Measurements from ENCODE around the gene WWOX.
A peak's percentile ranks its signal among the peaks of the same experiment; 100 is the strongest.
"Not testable (repeated sequence)": the region's sequence is repeated elsewhere in the genome, so short reads cannot be mapped to it uniquely, and the experiment has no call there.

The WWOX gene

DNA sequence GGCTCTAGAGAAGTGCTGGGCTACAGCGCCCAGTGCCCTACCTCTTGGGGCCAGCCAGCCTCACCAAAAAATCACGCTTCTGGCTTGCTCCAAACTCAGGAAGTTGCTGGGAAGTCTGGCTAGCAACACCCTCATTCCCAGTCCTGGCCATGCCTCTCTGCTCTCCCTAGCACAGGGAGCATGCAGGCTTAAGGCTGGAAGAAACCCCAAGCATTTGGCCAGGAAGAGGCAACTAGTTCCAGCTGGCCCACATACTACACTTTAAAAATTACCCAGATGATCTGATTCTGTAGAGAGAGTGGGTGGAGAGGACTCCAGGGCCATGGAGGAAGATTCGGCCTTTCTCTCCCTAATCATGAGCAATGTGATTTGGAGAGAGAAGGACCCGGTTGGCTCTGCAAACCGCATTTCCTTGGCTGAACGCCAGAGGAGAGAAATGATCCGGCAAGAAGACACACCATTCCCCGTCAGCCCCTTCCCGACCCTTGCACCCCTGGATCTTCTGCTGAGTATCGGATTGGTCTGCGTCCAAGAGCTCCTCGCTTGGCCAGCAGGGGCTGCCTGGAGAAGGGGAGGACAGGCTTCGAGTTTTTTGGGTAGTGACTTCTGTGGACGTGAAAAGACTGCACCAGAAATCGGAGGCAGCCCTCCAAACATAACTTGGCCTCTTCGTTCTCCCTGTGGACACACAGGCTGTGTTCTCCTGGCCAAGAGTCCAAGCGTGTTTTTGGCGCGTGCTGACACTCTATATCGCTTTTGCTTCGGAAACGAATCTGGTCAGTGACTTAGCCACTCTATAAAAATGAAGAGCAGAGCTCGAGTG is 406.3 kb downstream of the WWOX start:
- intact Hi-C loops (cut with DNase I): loop anchor here (1.0 to 10.0 kb wide), 5 partner anchors 381 to 1959 kb away; no protein-coding TSS in a partner anchor
- peak in 7 of 10 donors; percentile 9 to 87 (median 29) for DNase-seq

DNA sequence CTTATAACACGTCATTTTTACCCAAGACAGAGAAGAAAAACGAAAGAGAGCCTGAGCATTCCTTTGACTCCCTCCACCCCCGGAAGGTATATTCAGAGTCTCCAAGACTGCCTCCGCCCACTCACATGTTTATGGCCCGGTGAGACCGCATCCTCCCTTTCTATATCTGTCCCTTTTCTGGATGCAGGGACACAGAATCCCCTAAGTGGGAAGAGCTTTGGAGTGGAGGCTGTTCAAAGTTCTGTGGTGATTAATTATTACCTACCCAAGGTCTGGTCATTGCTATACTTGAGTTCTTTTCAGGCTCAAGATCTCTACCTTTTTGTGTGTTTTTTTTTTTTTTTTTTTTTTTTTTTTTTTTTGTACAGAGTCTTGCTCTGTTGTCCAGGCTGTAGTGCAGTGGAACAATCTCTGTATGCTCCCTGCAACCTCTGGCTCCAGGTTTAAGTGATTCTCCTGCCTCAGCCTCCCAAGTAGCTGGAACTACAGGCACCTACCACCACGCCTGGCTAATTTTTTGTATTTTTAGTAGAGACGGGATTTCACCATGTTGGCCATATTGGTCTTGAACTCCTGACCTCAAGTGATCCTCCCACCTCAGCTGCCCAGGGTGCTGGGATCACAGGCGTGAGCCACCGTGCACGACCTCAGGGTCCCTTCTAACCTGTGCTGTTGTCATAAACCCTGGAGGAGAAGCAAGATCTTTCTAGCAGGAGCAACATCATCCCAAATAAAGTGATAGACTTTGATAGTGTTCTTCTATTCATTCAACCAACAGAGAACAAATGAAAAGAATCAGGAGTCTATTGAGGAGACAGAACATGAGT is 407.1 kb downstream of the WWOX start:
- intact Hi-C loops (cut with DNase I): loop anchor here (1.0 to 10.0 kb wide), 5 partner anchors 382 to 1958 kb away; no protein-coding TSS in a partner anchor
- no peak for DNase-seq

DNA sequence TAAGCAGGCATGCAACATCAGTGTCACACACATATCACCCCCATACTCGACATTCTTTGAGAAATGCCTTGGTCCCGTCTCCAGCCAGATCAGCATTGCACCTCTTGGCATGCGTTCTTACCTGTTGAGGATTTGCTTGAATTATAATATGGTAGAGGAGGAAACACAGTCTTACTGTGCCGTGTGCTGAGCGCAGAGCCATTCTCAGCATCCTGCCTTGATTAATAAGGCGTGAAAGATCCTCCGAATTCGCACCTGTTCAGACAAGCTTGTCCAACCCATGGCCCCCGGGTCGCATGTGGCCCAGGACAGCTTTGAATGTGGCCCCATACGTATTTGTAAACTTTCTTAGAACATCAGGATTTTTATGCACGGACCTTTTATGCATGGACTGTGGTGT is 408.1 kb downstream of the WWOX start:
- intact Hi-C loops (cut with DNase I): loop anchor here (10.0 kb wide), 4 partner anchors 383 to 1957 kb away; no protein-coding TSS in a partner anchor
- no peak for DNase-seq

DNA sequence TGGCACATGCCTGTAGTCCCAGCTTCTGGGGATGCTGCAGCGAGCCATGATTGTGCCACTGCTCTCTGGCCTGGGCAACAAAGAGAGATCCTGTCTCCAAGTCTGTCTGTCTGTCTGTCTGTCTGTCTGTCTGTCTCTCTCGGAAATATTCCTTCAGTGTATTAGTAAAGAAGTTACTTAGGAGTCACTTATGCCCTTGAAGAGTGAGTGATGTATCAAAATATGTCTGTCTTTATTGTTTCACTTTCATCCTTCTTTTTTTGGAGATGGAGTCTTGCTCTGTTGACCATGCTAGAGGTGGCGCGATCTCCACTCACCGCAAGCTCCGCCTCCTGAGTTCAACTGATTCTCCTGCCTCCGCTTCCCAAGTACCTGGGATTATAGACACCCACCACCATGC is 410.5 kb downstream of the WWOX start:
- no peak for DNase-seq
- intact Hi-C loops (cut with DNase I): loop anchor here (10.0 kb wide), 4 partner anchors 385 to 1955 kb away; no protein-coding TSS in a partner anchor

DNA sequence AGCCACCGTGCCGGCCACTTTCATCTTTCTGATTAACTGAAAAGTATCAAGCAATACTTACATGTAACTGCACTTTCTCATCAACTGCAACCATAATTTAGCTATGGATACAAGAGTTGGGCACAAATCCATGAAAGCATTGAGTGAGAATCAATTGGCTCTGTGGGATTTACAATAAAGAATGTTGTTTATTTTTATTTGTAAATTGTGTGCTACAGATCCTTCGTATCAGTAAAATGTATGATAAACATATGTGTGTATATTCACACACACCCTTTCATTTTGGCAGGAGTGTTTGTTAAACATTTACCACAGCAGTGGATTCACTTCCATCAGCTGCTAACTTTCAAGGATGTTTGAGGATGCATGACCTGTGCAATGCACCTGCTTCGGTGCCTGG is 411.0 kb downstream of the WWOX start:
- intact Hi-C loops (cut with DNase I): no loop called here
- DNase-seq: no peak

DNA sequence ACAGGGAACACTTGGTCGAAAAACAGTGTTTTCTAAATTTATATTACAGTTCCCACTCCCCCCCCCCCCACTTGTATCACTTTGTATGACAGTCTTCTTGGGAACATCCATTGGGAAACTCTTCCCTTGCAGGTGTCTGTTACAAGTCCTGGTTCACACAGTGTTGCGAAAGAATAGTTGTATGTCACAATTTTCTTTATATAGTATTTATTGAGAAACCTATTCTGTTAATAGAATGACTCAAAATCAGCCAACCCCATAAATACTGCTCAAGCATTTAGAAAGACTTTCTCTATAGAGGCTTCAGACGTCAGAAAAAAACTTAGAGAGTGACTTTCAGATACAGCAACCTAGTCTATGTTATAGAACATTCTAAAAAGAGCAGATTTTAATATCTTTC is 414.4 kb downstream of the WWOX start:
- DNase-seq: no peak

DNA sequence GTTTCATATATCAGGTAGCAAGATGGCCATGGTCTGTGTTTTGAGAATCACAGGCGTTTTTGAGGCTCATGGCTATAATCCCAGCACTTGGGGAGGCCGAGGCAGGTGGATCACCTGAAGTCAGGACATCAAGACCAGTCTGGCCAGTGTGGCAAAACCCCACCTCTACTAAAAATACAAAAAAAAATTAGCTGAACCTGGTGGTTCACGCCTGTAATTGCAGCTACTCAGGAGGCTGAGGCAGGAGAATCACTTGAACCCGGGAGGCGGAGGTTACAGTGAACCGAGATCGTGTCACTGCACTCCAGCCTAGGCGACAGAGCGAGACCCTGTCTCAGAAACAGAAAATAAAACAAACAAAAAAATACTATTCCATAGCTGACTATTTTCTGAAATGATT is 415.4 kb downstream of the WWOX start:
- intact Hi-C loops (cut with DNase I): not testable (repeated sequence)

More for the DNA sequence above, 414.4 kb downstream of the WWOX start:
- intact Hi-C loops (cut with DNase I): no loop called here

DNA sequence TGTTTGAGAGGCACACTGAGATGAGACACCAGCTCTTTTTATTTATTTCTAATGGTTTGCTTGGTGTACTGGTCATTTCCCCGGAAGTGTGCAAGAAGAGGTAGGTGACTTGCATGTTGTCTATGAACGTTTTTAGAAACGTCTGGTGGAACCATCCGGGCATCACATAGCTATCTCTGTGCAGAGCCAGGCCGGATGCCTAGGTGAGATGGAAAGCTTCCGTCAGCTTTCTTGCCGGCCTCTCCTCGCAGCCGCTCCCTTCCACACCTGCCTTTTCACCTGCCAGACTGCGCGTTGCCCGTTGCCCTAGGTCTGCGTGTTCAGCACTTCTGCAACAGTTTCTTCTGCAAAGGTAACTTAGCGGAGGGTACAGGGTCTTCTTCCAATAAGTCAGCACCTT is 416.0 kb downstream of the WWOX start:
- DNase-seq: no peak
- intact Hi-C loops (cut with DNase I): no loop called here

More for the DNA sequence above, 415.4 kb downstream of the WWOX start:
- DNase-seq: not testable (repeated sequence)

DNA sequence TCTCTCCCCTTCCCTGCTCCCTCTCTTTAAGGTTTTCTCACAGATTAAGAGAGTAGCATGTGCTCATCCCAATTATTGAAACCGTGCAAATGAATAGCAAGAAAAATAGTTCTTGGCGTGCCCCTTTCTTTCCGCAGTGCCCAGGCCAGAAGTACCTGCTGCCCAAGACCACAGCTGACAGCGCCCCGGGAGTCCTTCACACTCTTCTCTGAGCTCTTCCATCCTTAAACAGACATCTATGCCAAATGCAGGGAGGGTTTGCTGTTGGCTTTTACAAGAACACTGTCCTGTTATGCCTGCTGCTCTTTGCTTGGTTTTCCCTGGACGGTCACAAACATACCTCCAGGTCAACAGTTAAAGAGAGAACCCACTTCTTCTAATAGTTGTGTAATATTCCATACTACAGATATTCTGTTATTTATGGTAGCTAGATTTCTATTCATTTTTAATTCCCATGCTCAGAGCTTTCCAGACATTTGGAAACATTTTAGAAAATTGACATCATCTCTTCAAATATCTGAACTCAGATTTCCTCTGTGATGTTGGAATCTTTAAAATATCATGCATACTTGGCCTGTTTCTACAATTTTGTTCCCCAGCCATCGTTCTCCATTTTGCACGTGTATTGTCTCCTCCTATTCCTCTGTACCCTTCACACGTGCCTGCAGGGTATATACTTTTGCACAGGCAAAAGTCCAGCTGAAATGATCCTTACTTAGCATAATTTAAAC is 416.7 kb downstream of the WWOX start:
- no peak for DNase-seq
- intact Hi-C loops (cut with DNase I): no loop called here

DNA sequence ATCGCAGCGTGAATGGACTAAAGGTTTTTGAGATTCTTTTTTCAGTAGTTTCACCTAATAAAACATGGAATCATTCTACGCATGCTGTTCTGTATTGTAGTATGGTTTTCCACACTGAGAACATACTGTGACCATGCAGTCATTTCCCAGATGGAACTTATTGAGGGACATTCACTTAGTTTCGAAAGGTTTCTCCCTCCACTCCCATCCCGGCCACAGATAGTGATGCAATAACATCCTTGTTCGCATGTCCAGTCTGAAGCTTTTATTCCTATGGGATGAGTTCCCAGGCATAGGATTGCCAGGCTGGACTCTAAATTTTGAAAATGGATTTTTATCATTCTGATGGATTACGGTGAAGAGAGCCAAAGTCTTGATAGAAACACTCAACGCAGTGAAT is 420.4 kb downstream of the WWOX start:
- no peak for DNase-seq
- intact Hi-C loops (cut with DNase I): no loop called here

DNA sequence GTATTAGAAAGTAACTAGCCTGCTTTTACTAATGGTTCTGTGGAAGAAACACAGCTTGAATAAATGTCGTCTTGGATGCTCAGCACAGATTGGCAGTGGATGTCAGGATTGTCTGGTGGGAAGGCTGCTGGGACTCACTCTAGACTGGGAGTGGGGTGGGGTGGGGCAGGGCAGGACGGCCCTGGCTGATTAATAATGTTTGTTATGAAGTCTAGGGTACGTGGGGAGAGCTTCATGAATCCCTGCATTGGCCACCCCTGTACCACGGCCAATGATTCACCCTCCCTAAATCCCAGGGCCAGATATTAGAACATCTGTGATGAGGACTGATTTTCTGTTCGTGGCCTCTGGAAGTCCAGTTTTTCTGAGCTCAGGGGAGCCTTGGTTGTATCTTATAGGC is 421.0 kb downstream of the WWOX start:
- intact Hi-C loops (cut with DNase I): no loop called here
- DNase-seq: no peak

DNA sequence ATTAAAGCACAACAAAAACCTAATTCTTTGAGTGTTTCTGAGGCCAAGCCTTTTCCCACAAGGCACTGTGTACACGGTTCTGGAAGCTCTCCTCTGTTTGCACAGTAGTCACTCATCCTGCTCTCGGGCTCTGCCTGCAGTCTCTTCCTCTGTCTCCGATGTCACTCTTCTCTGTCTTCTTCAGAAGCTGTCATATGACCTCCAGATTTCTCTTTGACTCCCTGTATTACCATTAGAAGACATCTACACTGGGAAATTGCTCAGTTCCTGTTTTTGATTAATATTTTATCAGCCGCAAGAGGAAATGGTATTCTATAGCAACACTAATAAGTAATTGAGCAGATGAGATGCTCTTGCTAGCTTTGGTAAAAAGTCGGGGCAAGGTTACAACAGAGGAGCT is 422.9 kb downstream of the WWOX start:
- no peak for DNase-seq
- intact Hi-C loops (cut with DNase I): no loop called here

DNA sequence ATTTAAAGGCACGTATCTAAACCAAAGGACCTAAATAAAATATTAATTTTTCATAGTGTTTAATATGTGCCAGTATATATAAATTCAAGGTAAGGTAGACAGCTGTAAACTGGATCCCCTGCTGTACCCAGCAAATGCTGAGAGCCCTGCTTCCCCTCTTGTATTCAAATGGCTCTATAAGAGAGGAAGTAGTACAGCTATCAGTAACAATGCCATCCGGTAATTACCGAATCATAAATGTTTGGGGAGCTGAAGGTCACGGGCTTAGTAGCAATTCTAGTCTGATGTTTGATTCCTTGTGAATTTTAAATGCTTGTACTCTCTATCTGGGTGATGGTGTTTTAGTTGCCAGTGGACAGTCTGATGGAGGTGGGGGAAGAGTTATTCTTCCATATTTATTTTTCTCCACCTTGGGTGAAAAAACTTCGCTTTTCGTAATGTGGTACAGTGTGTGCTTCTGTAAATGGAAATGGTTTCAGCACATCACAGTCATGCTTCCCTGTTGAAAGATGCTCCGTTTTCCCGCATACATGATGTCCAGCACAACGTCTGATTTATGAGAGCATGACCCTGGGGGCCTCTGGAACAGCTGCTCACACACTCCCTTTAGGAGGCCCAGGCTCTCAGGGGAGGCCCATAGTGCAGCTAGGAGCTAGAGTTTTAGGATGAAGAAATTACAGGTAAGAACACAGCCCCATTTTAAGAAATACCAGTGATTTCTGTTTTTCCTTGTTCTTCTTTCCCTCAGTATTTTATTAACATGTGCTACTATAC is 423.9 kb downstream of the WWOX start:
- DNase-seq: no peak

DNA sequence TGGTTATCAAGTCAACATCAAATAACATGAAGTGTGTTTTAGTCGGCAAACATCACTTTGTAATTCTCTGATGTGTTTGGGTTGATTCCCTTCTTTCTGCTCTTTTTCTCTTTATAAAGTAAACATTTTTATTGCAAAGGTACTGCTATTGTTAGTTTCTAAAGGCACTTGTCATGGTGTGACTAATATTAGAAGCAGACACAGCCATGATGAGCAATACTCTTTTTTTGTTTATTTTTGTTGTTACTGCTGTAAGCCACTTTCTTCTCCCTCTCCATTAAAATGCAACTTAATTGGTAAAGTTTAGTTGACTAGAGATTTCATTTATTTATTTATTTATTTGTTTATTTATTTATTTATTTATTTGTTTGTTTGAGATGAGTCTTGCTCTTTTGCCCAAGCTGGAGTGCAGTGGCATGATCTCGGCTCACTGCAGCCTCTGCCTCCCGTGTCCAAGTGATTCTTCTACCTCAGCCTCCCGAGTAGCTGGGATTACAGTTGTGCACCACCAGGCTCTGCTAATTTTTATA is 424.7 kb downstream of the WWOX start:
- intact Hi-C loops (cut with DNase I): no loop called here
- no peak for DNase-seq

More for the DNA sequence above, 423.9 kb downstream of the WWOX start:
- intact Hi-C loops (cut with DNase I): no loop called here

DNA sequence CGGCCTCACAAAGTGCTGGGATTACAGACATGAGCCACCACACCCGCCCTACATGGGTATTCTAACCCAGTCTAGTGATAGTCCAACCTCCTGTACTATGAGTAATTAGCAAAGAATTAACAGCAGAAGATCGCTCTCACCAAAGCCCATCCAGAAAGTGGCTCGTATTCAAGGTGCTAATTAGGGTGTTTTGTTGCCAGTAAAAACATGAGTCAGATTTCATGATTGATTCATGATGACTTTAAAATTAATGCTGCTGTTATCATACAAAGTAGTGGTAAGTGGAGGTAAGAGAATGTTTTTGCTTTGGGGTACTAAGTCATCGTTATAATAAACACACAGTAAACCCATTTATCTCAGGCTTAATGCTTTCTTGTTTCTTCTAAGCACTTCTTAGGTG is 428.8 kb downstream of the WWOX start:
- no peak for DNase-seq
- intact Hi-C loops (cut with DNase I): no loop called here

DNA sequence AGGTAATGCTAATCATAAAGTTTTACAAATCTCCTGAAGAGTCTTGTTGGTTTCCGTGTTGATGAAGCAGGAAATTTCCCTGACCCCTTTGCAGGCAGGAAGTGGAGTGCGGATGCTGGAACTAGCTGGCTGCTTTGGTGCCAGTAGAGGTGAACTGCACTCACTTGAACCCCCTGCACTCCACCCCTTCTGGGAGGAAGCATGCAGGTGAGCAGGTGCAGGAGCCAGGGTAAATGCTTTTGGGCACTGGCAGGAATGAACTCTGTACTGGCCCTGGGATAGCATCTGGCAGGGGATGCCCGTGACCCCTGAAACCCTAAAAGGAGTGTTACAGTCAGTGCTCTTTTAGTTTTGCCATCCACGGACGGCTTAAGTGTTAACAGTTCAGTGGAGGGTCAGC is 430.4 kb downstream of the WWOX start:
- intact Hi-C loops (cut with DNase I): no loop called here
- no peak for DNase-seq

DNA sequence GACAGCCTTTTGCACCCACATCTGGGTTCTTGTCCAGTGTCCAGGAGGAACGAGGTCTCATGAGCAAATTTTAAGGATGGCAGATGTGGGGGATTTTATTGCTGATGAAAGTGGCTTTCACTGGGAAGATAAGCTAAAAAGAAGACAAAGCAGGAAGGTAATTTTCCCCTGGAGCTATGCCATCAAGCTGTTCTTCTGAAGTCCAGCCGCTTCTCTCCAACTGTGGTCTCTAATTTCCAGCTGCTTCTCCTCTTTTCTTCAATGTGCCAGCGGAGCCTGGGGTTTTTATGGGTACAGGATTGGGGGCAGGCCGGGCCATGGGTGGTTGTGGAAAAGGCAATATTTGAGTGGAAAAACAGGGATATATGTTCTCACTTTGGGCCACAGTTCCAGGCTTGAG is 430.8 kb downstream of the WWOX start:
- no peak for DNase-seq
- intact Hi-C loops (cut with DNase I): no loop called here

DNA sequence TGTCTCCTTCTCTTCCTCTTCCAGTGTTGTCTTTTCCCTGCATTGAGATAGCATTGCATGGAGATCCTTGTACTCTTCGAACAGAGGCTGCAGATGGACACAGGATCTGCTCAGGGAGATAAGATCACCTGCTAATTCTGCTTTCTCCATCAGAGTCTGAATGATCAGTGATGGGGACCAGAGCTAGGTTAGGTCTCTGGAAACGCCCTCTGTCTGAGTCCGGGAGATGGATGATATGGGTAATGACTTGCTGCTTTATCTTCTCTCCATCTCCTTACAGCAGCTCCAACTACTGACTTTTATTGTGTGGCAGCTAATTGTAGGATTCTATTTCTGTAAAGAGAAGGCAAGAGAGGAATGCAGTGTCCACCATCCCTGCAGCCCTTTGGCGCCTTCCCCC is 435.6 kb downstream of the WWOX start:
- intact Hi-C loops (cut with DNase I): no loop called here
- no peak for DNase-seq

DNA sequence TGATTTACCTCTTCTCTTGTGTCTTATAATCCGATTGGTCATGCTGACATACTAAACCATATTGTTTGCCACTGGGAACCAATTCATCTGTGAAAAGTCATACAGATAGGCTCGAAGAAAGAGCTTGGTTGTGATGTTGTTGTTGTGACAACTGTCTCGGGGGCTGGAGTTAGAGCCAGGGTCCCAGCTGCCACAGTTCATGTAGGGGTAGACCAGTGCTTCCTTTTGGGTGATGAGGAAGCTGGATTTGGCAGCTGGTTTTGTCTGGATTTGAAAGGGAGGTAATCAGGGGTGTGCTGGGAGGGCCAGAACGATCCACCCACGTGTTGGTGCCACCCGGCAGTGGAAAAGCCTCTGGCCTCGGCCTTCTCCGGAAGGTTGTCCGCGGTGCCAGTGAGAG is 438.1 kb downstream of the WWOX start:
- no peak for DNase-seq
- intact Hi-C loops (cut with DNase I): no loop called here

DNA sequence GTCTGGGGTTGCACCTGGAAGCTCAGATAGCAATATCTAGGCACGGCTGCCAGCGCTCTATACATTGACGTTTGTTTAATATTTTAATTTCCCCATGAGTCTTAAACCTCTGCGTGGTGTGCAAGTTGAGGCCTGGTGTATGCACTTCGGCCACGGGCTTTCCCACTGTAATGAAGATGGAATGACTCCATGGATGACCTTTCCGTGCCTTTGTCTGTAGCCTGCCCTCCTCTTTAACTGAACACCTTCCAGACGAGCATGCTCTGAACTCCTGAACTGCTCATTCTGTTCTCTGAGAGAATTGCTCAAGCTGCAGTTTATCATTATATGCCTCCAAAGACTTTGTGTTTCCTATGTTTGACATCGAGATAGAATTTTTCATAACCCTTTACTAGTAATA is 438.8 kb downstream of the WWOX start:
- DNase-seq: no peak
- intact Hi-C loops (cut with DNase I): no loop called here

Measured in posterior cingulate gyrus (tissue), 11 donors.